GM18517 (cell line): ENCODE results near the gene SPOCK1.

Source experiments
- ATAC-seq: cut with Tn5 transposase; IDR thresholded peaks from one replicate; pipeline ENCODE4 v1.9.1; 2021; ENCODE audit warnings: mild to moderate bottlenecking, moderate library complexity; ENCODE audit not compliant: unreplicated experiment

SPOCK1 gene

GRCh38 chr5:137333928-137334327 is 165.2 kb downstream of the SPOCK1 start:
- ATAC-seq, result no peak

- no peak for ATAC-seq
Observed at GRCh38 chr5:137333475-137333874, 165.7 kb downstream of the SPOCK1 start.

DNA sequence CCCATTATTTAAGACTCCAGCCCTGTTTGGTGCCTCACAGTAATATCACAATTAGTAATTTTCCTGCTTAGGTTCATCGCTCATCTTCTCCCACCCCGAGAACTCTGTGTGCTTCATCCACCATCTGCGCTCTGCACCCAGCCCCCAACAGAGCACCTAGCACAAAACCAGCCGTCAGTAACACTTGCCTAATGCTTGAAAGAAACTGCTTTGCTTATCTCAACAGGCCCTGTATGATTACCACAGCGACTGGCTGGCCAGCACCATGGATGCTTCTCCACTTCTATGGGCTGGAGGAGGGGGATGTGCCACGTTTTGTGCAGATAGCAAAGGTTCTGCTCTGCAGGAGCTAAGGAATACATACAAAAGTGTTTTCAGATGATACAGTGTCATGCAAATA is 166.8 kb downstream of the SPOCK1 start:
- ATAC-seq, result no peak

GRCh38 chr5:137329586-137330296 is 169.4 kb downstream of the SPOCK1 start:
- no peak for ATAC-seq

- ATAC-seq, result no peak
Observed at GRCh38 chr5:137328991-137329390, 170.1 kb downstream of the SPOCK1 start.

GRCh38 chr5:137328463-137328862 is 170.7 kb downstream of the SPOCK1 start:
- no peak for ATAC-seq

DNA sequence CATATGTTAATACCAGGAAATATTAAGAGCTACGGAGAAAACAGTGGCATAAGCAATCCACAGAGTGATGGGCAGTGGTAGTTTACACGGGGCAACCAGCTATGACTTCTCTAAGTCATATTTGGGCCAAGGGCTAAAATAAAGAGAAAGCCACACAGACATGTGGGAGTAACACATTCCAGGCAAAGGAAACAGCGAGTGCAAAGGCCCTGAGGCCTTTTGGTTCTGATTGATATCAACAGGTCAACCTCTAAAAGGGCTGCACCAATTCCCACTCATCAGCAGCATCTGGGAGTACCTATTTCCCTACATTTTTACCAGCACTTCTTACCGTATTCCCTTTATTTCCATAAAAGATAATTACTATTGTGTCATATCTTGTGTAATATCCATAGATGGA is 173.4 kb downstream of the SPOCK1 start:
- no peak for ATAC-seq

GRCh38 chr5:137320056-137321045 is 178.8 kb downstream of the SPOCK1 start:
- no peak for ATAC-seq

- ATAC-seq, result no peak
Observed at GRCh38 chr5:137318027-137318426, 181.1 kb downstream of the SPOCK1 start.

GRCh38 chr5:137316346-137316736 is 182.8 kb downstream of the SPOCK1 start:
- no peak for ATAC-seq

DNA sequence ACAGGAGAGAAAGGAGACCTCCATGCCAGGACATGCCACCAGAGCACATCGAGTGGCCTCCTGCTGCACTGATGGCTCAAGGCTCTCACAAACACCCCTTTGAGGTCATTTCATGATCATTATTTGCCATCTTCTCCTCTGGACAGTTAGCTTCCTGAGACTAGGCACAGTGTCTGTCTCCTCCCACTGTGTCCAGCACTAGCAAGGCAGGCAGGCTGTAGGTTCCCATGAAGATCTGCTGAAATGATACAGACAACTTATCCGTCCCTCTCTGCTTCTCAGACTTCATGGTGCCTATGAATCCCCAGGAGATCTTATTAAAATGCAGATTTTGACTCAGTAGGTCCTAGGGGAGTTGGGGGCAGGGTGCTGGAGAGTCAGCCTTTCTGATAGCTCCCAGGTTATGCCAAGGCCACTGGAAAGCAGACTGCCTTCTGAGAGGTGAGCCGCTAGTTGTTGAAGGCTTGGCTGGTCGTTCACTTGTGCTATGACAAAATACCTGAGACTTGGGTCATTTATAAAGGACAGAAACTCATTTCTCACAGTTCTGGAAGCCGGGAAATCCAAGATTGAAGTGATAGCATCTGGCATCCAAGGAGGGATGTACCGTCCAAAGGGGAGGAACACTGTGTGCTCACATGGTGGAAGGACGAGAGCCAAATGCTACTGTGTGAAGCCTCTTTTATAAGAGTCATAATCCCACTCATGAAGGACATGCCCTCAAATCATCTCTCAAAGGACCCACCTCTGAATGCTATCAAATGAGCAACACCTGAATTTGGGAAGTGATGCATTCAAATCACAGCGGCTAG is 183.4 kb downstream of the SPOCK1 start:
- ATAC-seq, result no peak

GRCh38 chr5:137315109-137315508 is 184.0 kb downstream of the SPOCK1 start:
- no peak for ATAC-seq

GRCh38 chr5:137313526-137314175 is 185.5 kb downstream of the SPOCK1 start:
- ATAC-seq, result no peak

DNA sequence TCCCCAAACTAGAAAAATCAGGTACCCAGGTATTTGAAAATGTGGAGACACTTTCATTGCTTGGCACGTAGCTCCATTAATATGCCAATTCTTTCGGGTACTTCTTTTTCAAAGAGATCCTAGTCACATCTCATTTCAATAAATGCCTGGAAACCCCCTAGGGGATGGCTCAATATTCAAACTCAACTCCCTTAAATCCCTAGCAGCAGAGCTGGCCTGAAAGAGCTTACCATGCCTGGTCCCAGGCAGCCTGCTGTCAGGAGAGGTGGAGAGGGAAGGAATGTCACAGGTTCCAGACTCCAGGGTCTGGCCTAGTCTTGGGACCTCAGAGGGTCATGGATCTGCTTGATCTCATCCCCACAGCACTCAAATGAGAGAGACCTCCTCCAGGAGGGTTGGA is 187.1 kb downstream of the SPOCK1 start:
- ATAC-seq, result no peak

GRCh38 chr5:137310051-137310730 is 188.9 kb downstream of the SPOCK1 start:
- ATAC-seq, result no peak

- ATAC-seq, result no peak
Observed at GRCh38 chr5:137309290-137309689, 189.8 kb downstream of the SPOCK1 start.

DNA sequence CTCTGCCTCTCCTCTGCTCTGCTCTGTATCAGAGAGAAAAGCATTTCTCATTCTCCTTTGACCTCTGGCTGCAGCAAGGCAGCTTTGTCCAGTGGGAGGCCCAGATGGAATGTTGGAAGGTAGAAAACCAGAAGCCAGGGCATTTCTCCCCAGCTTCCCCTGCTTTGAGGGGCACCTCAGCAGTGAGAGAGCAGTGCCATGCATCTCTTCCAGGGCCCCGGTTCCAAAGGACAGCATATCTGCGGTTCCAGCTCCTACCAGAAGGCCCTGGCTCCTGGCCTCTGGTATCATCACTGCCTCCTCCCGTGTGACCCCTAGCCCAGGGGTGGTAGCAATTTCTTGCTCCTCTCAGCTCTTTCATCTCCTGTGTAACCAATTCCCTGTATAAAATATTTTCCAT is 190.8 kb downstream of the SPOCK1 start:
- no peak for ATAC-seq

- no peak for ATAC-seq
Observed at GRCh38 chr5:137306903-137307302, 192.2 kb downstream of the SPOCK1 start.

DNA sequence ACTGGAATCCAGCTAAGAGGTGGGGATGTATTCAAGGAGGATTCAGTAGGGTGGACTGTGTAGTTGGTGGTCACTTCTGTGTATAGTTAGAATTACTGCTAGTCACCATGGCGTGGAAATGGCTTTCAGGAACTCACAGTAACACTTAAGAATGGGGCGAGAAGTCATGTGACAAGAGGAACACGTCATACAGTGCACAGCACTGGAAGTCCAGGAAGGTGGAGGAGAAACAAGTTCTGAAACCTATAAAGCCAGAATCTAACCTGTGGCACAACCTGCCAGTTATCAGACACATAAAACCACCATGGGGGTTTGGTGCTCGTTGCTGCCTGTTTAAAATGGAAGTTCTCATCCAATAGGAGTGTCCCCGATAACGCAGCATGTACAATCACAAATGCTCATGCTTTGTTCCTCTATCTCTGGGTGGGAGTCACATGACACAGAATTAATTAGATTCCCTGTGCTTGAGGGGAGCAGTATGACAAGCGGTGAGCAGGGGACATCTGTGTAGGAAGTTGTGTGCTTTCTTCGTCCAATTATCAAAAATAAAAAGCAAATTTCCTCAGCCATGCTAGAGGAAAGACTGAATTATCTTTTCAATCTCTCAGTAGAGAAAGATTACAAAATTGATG is 193.0 kb downstream of the SPOCK1 start:
- ATAC-seq, result no peak
